HG03064 (cell line): ENCODE data around the gene EDN3.
"Not testable (repeated sequence)": the region's sequence is repeated elsewhere in the genome, so short reads cannot be mapped to it uniquely, and the experiment has no call there.

Experiments used
- ATAC-seq: cut with Tn5 transposase; IDR thresholded peaks from one replicate; pipeline ENCODE4 v1.9.1; 2021; ENCODE audit warnings: low read depth; ENCODE audit not compliant: unreplicated experiment

Gene EDN3

GRCh38 chr20:59334651-59335300 is 34.4 kb downstream of the EDN3 start:
- ATAC-seq: no peak

DNA sequence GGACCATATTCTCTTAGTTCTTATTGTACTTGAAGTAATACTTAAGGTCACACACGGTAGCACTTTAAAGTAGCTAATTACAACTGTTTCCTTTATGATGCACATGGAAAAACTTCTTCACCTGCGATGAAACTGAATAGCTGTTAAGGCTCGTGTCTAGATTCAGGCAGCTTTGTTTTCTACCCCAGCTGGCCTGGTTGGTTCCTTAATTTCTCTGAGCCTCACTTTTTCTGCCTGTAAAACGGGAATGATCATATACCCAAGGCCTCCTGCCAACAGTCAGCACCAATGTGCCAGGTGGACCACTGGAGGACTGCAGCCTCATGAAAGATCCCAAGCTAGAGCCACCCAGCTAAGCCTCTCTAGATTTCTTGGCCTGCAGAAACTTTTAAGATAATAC is 35.0 kb downstream of the EDN3 start:
- no peak for ATAC-seq

DNA sequence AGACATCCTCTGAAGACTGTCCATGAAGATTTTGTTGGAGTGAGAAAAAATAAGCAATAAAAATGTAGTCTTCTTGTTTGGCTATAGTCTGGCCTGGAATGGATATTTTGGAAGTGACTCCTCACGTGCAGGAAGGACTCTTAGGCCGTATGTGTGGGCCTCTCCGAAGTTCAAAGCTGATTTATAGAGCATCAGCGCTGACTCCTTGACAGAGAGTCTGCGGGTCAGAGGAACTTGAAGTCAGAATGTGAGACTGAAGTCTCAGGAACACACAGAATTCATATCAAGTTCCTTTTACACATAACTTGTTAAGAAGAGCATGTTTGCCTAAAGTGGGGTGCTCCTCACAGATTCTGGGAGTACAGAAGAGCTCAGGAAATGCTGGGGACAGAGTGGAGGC is 36.1 kb downstream of the EDN3 start:
- ATAC-seq: no peak

DNA sequence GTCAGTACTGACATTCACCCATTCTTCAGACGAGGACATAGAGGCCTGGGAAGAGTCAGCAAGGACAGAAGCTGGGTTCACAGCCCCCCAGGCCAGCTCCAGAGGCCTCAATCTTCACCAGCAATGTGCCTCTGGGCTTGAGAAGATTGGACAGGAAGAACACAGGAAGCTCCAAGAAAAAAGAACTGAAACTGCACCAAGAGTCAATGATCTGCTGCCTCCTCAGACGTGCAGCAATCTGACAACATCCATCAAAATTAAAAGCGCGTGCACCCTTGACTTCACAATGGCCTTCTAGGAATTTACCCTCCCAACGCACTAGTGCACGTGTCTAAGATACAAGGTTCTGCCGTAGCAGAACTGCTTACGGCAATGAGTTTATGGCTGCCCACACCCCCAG is 38.0 kb downstream of the EDN3 start:
- ATAC-seq: not testable (repeated sequence)

GRCh38 chr20:59340201-59340885 is 39.9 kb downstream of the EDN3 start:
- ATAC-seq: no peak

- ATAC-seq: not testable (repeated sequence)
These were observed 41.0 kb downstream of the EDN3 start for GRCh38 chr20:59341285-59342022.

DNA sequence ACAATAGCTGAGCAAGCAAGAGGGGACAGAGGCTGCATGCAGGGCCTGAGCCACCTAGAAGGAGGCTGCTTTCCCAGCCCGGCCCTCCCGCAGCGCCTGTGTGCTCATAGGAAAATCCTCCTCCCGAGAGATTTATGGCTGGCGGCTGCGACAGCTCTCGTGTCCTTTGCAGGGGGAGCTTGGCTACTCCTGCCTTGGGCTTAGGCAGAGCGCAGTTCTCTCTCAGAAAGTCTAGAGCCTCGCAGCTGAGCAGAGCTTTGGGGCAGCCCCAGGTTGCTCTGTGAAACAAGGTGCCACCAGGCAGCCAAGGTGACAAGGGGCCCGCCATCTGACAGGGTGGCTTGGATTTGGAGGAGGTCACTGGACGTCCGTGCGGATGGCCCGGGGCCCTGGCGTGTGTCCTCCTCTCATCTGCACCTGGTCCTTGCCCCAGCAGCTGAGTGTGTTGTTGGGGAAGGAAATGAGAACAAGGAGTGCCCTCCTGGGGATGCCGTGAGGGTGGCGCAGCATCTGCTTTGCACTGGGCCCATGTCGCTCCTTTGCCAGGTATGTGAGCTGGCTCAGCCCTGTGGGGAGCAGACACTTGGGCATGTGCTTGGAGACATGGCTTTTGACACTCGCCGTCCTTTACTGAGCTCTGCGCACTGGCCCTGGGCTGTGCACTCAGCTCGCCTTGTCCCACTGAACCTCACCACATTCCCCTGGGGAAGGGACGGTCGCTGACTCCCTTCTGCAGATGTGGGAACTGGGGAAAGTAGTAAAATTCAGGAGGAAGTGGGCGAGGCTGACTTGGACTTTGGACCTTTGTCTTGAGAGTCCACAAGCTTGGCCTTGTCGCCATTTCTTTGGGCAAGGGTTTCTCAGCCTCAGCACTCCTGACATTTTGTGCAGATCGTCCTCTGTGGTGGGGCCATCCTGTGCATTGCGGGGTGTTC is 41.9 kb downstream of the EDN3 start:
- no peak for ATAC-seq

- no peak for ATAC-seq
These were observed 45.6 kb downstream of the EDN3 start for GRCh38 chr20:59346061-59346460.

DNA sequence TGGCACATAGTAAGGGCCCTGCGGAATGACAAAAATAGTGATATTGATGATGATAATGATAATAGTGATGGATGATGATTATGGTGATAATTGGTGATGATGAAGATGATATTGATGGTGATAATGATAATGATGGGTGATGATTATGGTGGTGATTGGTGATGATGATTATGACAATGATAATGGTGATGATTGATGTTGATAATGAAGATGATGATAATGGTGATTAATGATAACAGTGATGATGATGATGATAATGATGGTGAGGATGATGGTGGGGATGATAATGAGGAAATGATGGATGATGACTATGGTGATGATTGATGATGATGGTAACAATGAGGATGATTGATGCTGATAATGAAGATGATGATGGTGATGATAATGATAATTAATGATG is 48.9 kb downstream of the EDN3 start:
- ATAC-seq: no peak

DNA sequence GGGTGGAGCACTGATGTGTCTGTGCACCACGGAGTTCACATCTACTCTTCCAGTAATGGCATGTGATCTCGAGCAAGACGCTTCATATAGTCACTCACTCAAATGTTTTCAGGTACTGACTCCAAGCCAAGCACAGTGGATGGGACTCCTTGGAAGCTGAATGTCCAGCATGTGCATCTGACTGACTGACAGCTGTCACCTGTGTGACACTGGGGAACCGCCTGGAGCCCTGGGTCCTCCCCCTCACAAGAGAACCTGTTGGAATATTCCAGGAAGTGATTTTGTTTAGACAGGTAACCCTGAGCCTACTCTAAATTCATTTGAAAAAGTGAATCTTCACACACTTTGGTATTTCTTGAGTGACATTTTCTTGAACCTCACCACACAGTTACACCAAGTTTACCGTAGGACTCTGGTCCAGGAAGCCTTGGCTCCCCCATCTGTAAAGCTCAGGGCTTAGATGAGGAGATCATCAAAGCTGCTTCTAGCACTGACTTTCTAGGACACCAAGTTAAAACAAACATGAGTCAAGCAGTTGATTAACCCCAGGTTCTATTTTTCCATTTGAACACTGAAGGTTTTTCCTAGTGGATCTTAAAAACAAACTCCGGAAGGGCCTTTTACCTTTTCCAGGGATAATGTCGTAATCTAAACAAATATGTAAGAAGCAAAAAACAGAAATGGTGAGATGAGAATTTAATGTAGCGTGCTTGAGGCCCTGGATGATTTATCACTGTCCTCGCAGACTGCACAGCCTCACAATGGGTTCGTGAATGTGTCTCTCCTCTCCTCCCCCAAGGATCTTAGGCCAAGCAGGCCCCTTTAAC is 50.1 kb downstream of the EDN3 start:
- no peak for ATAC-seq

DNA sequence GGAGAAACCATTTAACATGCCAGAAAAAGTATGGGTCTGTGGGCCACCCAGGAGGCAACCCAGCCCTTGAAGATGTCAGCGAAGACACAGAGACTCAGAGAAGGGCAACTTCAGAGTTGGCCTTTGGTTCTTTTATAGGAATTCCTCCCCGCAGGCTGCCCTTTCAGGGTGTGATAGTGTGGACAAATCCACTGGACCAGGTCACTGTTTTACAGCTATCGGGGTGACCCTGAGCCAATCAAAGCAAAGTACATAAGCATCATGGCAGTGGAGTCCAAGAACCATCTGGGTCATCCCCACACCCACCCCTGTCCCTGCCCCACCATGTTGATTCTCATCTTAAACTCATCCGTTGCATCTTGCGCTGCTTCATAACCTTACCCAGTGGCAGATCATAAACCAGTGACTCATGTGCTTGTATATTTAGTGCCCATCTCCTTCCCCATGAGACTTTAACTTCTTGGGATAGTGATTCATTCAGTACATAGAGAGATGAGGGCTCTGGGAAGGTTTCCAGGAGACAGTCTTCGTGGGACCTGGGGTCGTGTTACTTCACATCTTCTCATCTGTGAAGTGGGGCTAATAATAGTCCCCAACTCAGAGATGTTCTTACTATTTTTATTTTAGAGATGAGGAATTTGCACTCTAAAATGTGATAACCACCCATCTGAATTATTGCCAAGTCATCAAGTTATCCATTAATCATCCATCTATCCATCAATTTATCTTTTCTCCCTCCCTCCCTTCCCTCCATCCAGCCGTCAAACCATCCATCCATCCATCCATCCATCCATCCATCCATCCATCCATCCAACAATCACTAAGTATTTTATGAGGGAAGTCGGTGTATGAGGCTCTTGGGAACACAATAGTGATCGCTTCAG is 51.0 kb downstream of the EDN3 start:
- no peak for ATAC-seq

- no peak for ATAC-seq
These were observed 52.1 kb downstream of the EDN3 start for GRCh38 chr20:59352541-59352940.

DNA sequence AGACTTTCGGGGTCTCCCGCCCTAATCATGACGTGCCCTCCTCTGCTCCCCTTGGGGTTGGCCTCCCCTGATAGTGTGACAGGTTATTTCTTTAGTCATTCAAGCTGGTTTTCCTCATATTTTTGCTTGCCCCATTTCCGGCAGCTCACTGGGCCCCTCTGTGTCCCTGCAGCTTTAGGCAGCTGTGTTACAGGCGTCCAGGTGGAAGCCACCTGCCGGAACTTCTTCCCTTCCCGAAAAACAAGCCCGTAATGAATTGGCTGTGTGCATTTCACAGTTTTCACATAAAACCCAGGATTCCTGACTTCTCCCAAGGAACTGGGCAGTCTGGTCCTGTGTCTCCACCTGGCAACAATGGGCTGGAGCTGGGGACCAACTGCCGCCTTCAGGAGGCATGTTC is 52.6 kb downstream of the EDN3 start:
- no peak for ATAC-seq

DNA sequence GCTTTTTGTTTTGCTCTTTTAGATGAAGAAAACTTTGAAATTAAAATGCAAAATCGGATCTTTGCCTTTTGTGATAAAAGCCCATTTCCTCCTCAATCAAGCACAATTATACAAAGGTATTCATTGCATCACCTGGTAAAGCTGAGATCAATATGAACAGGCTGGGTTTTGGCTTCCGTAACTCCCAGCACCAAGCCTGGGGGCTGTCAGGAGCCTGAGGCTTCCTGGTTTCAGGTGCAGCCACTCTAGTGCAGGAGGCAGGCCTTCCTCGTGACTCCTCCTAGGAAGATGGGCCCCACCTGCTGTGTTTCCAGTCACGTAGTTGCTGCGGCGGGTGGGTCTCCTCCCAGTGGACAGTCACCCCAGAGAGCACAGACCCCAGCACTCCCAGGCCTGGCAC is 54.0 kb downstream of the EDN3 start:
- ATAC-seq: no peak

DNA sequence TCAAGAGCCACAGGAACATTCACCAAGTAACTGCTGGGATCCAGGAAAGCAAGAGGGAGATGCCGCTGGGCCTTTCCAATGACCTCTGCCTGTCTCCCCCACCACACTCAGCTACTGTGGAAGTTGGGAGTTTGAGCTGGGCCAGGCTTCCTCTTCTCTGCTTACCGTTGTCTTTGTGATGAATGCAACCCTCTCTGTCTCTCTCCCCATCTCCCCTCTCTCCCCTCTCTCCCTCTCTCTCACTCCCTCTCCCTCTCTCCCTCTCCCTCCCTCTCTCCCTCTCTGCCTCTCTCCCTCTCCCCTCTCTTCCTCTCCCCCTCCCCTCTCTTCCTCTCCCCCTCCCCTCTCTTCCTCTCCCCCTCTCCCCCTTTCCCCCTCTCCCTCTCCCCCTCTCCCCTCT is 54.8 kb downstream of the EDN3 start:
- ATAC-seq: no peak

DNA sequence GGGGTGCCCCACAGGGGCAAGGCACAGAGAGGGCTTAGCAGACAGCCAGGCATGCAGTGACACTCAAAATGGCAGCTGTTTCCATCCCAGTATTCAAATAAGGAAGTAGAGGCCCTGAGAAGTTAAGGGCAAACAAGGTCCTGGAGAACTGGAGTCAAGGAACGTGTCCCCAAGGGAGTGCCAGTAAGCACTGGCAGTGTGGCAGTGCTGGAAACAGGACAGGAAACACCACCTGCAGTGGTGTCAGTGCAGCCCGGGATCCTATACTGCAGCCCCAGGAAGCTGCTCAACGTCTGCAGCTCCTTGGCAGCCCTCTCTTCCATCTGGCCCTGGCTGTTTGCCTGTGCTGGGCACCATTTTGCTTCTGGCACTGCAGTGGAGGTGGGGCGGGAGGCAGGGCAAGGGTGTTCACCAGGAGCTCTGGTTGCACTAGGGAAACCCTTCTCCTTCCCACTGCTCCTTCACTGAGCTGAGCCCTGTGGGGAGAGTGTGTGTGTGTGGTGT is 56.3 kb downstream of the EDN3 start:
- no peak for ATAC-seq

GRCh38 chr20:59358793-59359192 is 58.4 kb downstream of the EDN3 start:
- not testable (repeated sequence) for ATAC-seq

DNA sequence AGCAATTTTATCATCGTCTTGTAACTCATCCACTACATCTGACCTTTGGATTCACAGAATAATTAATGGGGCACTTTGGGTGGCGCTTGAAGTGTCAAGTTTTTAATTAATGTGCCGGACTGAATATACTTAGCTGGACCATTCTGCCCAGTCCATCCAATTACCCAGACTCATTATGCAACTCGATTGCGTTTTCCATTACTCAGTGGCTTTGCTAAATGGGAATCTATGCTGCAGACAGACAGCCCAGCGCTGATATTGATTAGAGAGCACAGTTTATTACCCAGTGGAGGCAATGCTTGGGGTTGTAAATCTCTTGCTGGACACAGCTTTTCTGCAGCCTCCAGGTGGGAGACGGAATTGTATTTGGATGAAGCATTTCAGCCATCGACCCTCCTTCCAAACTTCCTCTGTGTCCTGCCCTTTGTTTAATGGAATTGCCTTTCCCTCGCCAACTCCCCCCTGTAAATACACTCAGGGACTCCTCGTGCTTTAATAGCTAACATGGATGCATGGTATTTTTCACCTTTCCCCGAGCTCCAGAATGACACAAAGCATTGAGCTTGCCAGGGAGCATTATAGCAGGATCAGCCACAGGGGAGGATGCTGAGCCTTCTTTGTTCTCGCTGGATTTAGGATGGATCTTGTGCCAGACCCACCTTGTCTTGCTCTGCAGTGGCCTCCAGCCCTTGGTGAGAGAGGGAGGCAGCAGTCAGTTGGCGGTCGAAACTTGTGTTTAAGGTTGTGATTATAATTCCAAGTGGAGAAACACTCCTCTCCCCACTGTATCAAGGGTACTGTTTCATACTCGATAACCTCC is 59.7 kb downstream of the EDN3 start:
- ATAC-seq: no peak
